HG02610 (cell line): ENCODE data around the gene RBBP5.

Experiments used
- ATAC-seq: cut with Tn5 transposase; IDR thresholded peaks from one replicate; pipeline ENCODE4 v1.9.1; 2021; ENCODE audit warnings: mild to moderate bottlenecking, moderate library complexity; ENCODE audit not compliant: unreplicated experiment

RBBP5 gene

GRCh38 chr1:205058853-205059252, 62.9 kb downstream of the RBBP5 start:
- ATAC-seq, result no peak

GRCh38 chr1:205057808-205058575, 63.8 kb downstream of the RBBP5 start:
- no peak for ATAC-seq

- no peak for ATAC-seq
Measured at GRCh38 chr1:205056956-205057568, 64.7 kb downstream of the RBBP5 start.

GRCh38 chr1:205056188-205056611, 65.6 kb downstream of the RBBP5 start:
- no peak for ATAC-seq

GRCh38 chr1:205054013-205054412, 67.8 kb downstream of the RBBP5 start:
- ATAC-seq, result no peak

GRCh38 chr1:205053296-205053695, 68.5 kb downstream of the RBBP5 start:
- no peak for ATAC-seq

- no peak for ATAC-seq
Measured at GRCh38 chr1:205052690-205053089, 69.1 kb downstream of the RBBP5 start.

- no peak for ATAC-seq
Measured at GRCh38 chr1:205049479-205049878, 72.3 kb downstream of the RBBP5 start.

- no peak for ATAC-seq
Measured at GRCh38 chr1:205048382-205048781, 73.4 kb downstream of the RBBP5 start.

- no peak for ATAC-seq
Measured at GRCh38 chr1:205047764-205048231, 74.0 kb downstream of the RBBP5 start.

- ATAC-seq, result no peak
Measured at GRCh38 chr1:205046870-205047269, 74.9 kb downstream of the RBBP5 start.

GRCh38 chr1:205045146-205045545, 76.6 kb downstream of the RBBP5 start:
- no peak for ATAC-seq

GRCh38 chr1:205044741-205045140, 77.0 kb downstream of the RBBP5 start:
- ATAC-seq, result no peak

GRCh38 chr1:205043866-205044265, 77.9 kb downstream of the RBBP5 start:
- ATAC-seq, result no peak

- ATAC-seq, result no peak
Measured at GRCh38 chr1:205042911-205043806, 78.6 kb downstream of the RBBP5 start, which contains the start of gene CNTN2. Gene CNTN2, plus strand, starts transcription at chr1:205043212. Its CDS starts 9,974 bp downstream, at chr1:205053186.

GRCh38 chr1:205041998-205042910, 79.5 kb downstream of the RBBP5 start:
- ATAC-seq, result no peak

GRCh38 chr1:205041001-205041715, 80.6 kb downstream of the RBBP5 start:
- no peak for ATAC-seq

- no peak for ATAC-seq
Measured at GRCh38 chr1:205038132-205038786, 83.5 kb downstream of the RBBP5 start.

GRCh38 chr1:205037539-205037938, 84.2 kb downstream of the RBBP5 start:
- ATAC-seq, result no peak
